Epidermal melanocyte (primary cell): ENCODE data around the gene ZNF202.
"Not testable (repeated sequence)": the region's sequence is repeated elsewhere in the genome, so short reads cannot be mapped to it uniquely, and the experiment has no call there.

ENCODE experiments used
- DNase-seq: peaks from one replicate; pipeline ENCODE4 v3.0.0; 2011; ENCODE audit warnings: low spot score; ENCODE audit not compliant: insufficient read length

Gene ZNF202

DNA sequence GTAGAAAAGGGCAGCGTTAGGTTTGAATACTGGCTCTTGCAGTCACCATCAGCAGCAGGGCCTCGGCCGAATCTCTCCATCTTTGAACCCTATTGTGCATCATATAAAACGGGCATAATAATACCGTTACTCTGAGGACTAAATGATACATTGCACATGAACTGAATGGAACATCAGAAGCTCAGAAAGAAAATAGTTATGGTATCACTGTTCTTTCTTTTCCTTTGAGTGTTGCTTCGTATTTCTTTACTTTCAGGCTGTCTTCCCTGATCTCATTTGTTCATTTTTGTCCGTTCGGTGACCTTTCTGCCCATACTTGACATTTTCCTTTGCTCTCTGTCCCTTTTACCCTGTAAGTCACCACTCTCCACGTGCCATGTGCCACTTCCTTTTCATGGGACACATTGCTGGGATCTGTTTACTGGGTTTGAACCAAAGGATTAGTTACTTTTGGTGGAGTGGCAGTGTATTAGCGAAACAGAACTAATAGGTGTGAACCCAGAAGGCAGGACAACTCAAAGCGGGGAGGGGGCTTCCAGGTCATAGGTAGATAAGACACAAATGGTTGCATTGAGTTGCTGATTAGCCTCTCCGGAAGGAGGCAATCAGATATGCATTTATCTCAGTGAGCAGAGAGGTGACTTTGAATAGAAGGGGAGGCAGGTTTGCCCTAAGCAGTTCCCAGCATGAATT is 717 bp upstream of the ZNF202 start:
- DNase-seq: no peak

GRCh38 chr11:123740787-123741158 is 687 bp downstream of the ZNF202 start:
- DNase-seq: no peak

- no peak for DNase-seq
Measured at GRCh38 chr11:123738374-123738773, 3.1 kb downstream of the ZNF202 start.

DNA sequence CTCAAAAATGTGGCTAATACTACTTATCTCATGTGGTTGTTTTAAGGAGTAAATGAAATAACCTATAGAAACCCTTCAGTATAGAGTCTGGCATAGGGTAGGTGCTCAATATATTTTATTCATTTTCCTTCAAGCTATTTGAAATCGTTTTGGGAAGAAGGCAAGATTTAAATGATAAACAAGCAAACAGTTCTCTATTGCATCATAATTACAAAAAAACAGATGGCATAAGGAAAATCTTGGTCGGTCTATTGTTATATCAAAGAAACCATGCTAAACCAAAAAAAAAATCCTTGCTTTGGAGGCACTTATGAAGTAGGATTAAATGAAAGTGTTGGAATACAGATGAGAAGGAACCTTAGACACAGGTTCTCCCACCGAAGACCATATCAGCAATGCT is 4.7 kb downstream of the ZNF202 start:
- no peak for DNase-seq

- DNase-seq: no peak
Measured at GRCh38 chr11:123729602-123730001, 11.9 kb downstream of the ZNF202 start.

- DNase-seq: no peak
Measured at GRCh38 chr11:123725995-123726655, 15.3 kb downstream of the ZNF202 start.

GRCh38 chr11:123719452-123719851 is 22.0 kb downstream of the ZNF202 start:
- no peak for DNase-seq

DNA sequence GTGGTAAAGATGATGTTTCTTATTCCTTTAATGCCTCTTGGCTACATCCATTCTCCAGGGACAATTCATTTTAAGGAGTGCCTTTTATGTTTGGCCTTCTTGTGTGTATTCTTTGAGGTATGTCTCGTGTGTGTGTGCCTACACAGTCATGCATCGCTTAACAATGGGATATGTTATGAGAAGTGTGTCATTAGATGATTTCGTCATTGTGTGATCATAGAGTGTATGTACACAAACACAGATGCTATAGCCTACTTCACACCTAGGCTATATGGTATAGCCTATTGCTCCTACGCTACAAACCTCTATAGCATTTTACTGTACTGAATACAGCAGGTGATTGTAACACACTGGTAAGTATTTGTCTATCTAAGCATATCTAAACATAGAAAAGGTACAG is 23.0 kb downstream of the ZNF202 start:
- DNase-seq: no peak

DNA sequence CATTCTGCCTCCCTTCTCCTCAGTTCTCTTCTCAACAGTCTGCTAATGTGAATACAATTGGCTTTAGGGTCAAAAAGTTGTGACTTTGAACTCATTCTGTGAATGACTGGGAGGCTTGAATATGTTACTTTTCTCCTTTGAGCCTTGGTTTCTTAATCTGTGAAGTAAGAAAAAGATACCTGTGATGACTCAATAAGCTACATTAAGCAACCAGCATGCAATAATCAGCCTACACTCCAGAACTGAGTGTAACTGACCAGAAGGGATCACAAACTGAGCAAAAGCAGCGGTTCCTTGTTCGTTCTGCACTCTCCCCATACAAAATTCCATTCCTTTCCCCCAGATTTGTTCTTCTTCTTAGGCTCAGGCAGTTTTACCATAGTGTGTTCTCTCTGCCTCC is 23.4 kb downstream of the ZNF202 start:
- DNase-seq: no peak

DNA sequence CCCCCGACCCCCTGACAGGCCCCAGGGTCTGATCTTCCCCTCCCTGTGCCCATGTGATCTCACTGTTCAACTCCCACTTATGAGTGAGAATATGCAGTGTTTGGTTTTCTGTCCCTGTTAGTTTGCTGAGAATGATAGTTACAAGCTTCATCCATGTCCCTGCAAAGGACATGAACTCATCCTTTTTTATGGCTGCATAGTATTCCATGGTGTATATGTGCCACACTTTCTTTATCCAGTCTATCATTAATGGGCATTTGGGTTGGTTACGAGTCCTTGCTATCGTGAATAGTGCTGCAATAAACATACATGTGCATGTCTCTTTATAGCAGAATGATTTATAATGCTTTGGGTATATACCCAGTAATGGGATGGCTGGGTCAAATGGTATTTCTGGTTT is 28.8 kb downstream of the ZNF202 start:
- not testable (repeated sequence) for DNase-seq

GRCh38 chr11:123707606-123708205 is 33.8 kb downstream of the ZNF202 start:
- DNase-seq: peak; percentile 65

GRCh38 chr11:123707206-123707605 is 34.3 kb downstream of the ZNF202 start:
- no peak for DNase-seq

DNA sequence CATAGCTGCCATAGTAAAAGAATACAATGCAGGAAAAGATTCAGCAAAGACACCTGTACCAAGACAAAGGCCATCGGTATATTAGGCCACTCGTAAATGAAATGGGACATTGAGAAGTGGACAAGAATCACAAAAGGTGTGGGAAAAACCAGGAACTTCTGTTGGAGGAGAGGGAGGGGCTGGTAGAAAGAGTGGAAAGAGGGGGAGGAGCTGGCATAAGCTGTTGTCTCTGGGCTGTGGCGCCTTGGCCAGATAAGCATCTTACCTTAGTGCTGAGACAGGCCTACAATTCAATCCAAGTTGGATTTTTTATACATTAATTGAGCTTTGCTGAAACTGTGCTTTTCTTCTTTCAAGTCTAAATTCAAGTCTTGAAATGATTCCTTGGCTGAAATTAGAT is 37.1 kb downstream of the ZNF202 start:
- no peak for DNase-seq

DNA sequence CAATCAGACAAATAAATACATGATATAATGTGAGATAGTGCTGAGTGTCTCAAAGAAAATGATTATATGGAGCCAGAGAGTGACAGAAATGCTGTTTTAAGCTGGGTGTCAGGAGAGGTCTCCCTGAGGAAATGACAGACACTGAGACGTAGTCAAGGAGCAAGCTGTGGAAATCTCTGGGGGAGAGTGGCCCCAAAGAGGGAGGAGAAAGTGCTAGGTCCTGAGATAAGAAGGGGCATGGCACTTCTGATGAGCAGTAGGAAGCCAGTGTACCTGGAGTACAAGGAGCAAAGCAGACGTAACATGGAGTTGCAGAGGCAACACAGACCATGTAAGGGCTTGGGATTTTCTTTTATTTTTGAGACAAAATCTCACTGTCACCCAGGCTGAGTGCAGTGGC is 38.8 kb downstream of the ZNF202 start:
- DNase-seq: no peak

GRCh38 chr11:123702139-123702538 is 39.3 kb downstream of the ZNF202 start:
- no peak for DNase-seq

- DNase-seq: no peak
Measured at GRCh38 chr11:123700772-123701171, 40.7 kb downstream of the ZNF202 start.

GRCh38 chr11:123698546-123699127 is 42.8 kb downstream of the ZNF202 start:
- DNase-seq: no peak

GRCh38 chr11:123696183-123696582 is 45.3 kb downstream of the ZNF202 start:
- DNase-seq: no peak

DNA sequence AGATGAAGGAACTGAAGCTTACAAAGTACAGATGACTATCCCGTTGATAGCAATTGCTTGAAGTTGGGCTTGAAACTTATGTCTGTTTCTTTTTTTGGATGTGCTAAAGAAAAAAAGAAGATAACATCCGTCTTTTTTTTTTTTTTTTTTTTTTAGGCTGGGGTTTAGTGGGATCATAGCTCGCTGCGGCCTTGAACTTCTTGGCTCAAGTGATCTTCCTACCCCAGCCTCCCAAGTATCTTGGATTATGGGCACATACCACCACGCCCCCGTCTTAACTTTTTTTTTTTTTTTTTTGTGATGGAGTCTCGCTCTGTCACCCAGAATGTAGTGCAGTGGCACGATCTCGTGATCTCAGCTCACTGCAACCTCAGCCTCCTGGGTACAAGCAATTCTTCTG is 46.2 kb downstream of the ZNF202 start:
- no peak for DNase-seq

DNA sequence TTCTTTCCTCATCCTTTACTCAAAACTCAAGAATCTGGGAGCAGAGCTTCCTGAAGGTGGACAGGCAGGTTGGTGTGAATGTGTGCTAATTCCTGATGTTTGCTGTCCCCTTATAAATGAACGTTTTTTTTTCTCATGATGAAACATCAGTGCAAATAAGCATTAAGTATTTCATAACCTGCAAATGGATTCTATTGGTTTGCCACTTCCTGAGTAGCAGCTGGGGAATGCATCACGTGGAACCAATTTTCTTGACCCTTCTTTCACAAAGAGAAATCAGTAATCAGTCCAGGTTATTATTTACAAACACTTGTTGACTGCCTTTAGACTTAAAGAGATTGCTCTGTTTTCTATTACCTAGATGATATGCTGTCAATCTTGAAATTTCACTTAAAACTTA is 46.9 kb downstream of the ZNF202 start:
- no peak for DNase-seq

DNA sequence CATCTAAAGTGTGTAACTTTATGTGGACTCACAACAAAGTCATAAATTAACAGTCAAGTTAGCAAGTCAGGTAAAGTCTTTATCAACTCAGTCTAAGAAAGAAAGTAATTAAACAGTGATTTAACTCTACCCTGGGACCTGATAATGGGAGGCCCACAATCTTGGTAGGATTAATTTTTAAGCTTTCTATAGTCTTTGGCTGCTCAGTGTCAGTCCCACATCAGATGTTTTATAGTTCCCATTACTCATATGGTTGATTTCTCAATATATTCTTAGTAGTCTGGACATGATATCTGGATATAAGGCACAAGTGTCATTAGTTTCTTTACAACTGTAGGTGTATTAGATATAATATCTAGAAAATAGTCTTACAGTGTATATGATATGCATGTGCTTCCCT is 48.5 kb downstream of the ZNF202 start:
- no peak for DNase-seq

GRCh38 chr11:123690485-123690884 is 51.0 kb downstream of the ZNF202 start:
- DNase-seq: no peak

DNA sequence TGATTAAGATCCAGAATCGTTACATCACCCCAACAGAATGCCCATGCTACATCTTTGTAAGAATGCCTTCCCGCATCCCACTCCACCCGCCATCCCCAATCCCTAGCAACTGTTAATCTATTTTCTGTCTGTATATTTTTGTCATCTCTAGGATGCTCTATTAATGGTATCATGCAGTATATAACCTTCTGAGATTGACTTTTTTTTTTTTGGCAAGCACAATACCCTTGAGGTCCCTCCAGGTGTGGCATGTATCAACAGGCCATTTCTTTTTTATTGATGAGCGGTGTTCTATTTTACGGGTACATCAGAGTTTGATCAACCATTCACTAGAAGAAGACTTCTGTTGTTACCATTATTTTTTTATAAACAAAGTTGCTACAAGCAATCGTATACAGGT is 56.9 kb downstream of the ZNF202 start:
- DNase-seq: no peak
